Measurements from ENCODE around the gene ATXN7L1.

ATXN7L1 gene

GRCh38 chr7:105775580-105775979, 100.8 kb downstream of the ATXN7L1 start:
- DNase-seq: no peak

GRCh38 chr7:105773030-105773460, 103.4 kb downstream of the ATXN7L1 start:
- DNase-seq: no peak

GRCh38 chr7:105769901-105770628, 106.3 kb downstream of the ATXN7L1 start:
- DNase-seq: peak; percentile 57

- DNase-seq: no peak
These were observed 107.4 kb downstream of the ATXN7L1 start for GRCh38 chr7:105768898-105769507.

GRCh38 chr7:105768117-105768516, 108.3 kb downstream of the ATXN7L1 start:
- DNase-seq: no peak

- DNase-seq: no peak
These were observed 109.9 kb downstream of the ATXN7L1 start for GRCh38 chr7:105766421-105767073.

- peak; percentile 18 for DNase-seq
These were observed 110.6 kb downstream of the ATXN7L1 start for GRCh38 chr7:105765846-105766245.

GRCh38 chr7:105764506-105764905, 111.9 kb downstream of the ATXN7L1 start:
- DNase-seq: no peak

GRCh38 chr7:105760551-105761447, 115.6 kb downstream of the ATXN7L1 start:
- peak; percentile 36 for DNase-seq

GRCh38 chr7:105759670-105760550, 116.5 kb downstream of the ATXN7L1 start:
- DNase-seq: peak; percentile 71

GRCh38 chr7:105756367-105756766, 120.0 kb downstream of the ATXN7L1 start:
- DNase-seq: no peak

GRCh38 chr7:105752671-105753275, 123.6 kb downstream of the ATXN7L1 start:
- no peak for DNase-seq

GRCh38 chr7:105751054-105751453, 125.3 kb downstream of the ATXN7L1 start:
- DNase-seq: peak; percentile 41

- no peak for DNase-seq
These were observed 127.7 kb downstream of the ATXN7L1 start for GRCh38 chr7:105748701-105749100.

GRCh38 chr7:105745681-105746330, 130.6 kb downstream of the ATXN7L1 start:
- no peak for DNase-seq

- no peak for DNase-seq
These were observed 132.1 kb downstream of the ATXN7L1 start for GRCh38 chr7:105744258-105744657.

GRCh38 chr7:105743351-105744090, 132.9 kb downstream of the ATXN7L1 start:
- DNase-seq: no peak

- DNase-seq: no peak
These were observed 133.6 kb downstream of the ATXN7L1 start for GRCh38 chr7:105742787-105743186.

- no peak for DNase-seq
These were observed 134.4 kb downstream of the ATXN7L1 start for GRCh38 chr7:105741982-105742381.

GRCh38 chr7:105738133-105738532, 138.3 kb downstream of the ATXN7L1 start:
- no peak for DNase-seq
